Mammary epithelial cell (primary cell): ENCODE measurements around the gene INTS11.
"Not testable (repeated sequence)": the region's sequence is repeated elsewhere in the genome, so short reads cannot be mapped to it uniquely, and the experiment has no call there.

Experiments used
- EZH2 ChIP-seq: IDR thresholded peaks from 2 replicates; pipeline ENCODE4 v1.6.1; 2012; ENCODE audit warnings: low read length, inconsistent platforms, borderline replicate concordance
- TF ChIP-seq, protein P1 (sequence below), 2 donors: IDR thresholded peaks in 1 of 2; conservative IDR thresholded peaks in 1 of 2; 2 replicates each; pipeline ENCODE4 v1.5.1; 2011 to 2012; ENCODE audit warnings: inconsistent platforms in 2 of 2, low read length in 2 of 2, mild to moderate bottlenecking in 2 of 2, control low read depth in 1 of 2, low read depth in 1 of 2; ENCODE audit not compliant: insufficient read depth in 1 of 2; ENCODE audit errors: extremely low read depth in 1 of 2

DNA sequence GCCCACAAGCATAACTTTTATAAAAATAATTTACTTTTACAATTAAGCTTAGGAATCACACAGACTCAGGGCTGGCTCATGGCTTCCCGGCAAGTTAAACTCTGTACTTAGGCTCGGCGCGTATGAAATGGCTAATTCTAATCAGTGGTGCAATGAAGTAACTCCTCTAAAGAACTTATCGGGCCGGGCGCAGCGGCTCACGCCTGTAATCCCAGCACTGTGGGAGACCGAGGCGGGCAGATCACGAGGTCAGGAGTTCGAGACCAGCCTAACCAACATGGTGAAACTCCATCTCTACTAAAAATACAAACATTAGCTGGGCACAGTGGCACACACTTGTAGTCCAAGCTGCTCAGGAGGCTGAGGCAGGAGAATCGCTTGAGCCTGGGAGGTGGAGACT lies 45.6 kb upstream of the INTS11 start:
- TF ChIP-seq, protein P1, sequence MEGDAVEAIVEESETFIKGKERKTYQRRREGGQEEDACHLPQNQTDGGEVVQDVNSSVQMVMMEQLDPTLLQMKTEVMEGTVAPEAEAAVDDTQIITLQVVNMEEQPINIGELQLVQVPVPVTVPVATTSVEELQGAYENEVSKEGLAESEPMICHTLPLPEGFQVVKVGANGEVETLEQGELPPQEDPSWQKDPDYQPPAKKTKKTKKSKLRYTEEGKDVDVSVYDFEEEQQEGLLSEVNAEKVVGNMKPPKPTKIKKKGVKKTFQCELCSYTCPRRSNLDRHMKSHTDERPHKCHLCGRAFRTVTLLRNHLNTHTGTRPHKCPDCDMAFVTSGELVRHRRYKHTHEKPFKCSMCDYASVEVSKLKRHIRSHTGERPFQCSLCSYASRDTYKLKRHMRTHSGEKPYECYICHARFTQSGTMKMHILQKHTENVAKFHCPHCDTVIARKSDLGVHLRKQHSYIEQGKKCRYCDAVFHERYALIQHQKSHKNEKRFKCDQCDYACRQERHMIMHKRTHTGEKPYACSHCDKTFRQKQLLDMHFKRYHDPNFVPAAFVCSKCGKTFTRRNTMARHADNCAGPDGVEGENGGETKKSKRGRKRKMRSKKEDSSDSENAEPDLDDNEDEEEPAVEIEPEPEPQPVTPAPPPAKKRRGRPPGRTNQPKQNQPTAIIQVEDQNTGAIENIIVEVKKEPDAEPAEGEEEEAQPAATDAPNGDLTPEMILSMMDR (conservative IDR thresholded peaks at IDR 0.05 in 1 of 2, IDR thresholded peaks at IDR 0.05 in 1 of 2; ENCODE audit: extremely low read depth in 1 of 2, insufficient read depth in 1 of 2, low read depth in 1 of 2, low read length in 2 of 2), result not testable (repeated sequence)
- TF ChIP-seq EZH2, result not testable (repeated sequence)
